ENCODE results near the gene TP53I13. TPM values are rescaled to one million over a fixed set of nuclear protein-coding genes. Genes with fewer than 3 reads are reported as not detected.

TP53I13 gene
- polyA plus RNA-seq, 2 of the 4 experiments (the other 2 are of a cell fraction): 27.5 to 57.8 TPM

DNA sequence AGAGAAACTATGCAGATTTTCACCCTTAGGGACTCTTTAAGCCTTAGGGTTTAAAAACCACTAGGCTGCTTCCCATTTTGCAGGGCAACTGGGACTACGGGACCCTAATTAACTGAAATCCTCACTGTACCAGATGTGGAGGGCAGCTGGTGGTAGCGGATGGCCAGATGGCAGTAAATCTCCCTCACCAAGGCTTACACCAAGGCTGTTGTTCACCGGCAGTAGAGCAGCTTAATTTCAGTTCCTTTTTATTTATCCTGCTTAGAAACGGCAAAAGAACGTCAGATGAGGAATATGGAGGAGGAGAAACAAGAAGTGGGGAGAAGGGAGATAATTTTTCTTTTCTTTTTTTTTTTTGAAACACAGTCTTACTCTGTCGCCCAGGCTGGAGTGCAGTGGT lies 8.2 kb upstream of the TP53I13 start:
- 94% methylated on average over 6 of the region's 6 CpGs for WGBS (ENCODE audit: missing lambda C conversion rate)
- FAIRE-seq: no peak
- ChIA-PET CTCF (interaction anchor here (1.4 to 22.8 kb wide), 4 partner anchors 21 to 190 kb away, joined by 6 to 383 read pairs (median 11); no protein-coding TSS in a partner anchor), POLR2A (no interaction called here)
- H3K27ac ChIP-seq: no peak overlapping the region
- DNase-seq (ENCODE audit: low read depth in 1 of 2, low spot score in 1 of 2): no peak
- no peak for TF ChIP-seq SREBF2 (IDR thresholded peaks at IDR 0.05)
- TF ChIP-seq, protein P1, sequence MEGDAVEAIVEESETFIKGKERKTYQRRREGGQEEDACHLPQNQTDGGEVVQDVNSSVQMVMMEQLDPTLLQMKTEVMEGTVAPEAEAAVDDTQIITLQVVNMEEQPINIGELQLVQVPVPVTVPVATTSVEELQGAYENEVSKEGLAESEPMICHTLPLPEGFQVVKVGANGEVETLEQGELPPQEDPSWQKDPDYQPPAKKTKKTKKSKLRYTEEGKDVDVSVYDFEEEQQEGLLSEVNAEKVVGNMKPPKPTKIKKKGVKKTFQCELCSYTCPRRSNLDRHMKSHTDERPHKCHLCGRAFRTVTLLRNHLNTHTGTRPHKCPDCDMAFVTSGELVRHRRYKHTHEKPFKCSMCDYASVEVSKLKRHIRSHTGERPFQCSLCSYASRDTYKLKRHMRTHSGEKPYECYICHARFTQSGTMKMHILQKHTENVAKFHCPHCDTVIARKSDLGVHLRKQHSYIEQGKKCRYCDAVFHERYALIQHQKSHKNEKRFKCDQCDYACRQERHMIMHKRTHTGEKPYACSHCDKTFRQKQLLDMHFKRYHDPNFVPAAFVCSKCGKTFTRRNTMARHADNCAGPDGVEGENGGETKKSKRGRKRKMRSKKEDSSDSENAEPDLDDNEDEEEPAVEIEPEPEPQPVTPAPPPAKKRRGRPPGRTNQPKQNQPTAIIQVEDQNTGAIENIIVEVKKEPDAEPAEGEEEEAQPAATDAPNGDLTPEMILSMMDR (IDR thresholded peaks at IDR 0.05): no peak
- no peak for TF ChIP-seq HDAC2 (IDR thresholded peaks at IDR 0.05)
- no peak for TF ChIP-seq HOXA7 (CRISPR knock-in tag; IDR thresholded peaks at IDR 0.05)
- TF ChIP-seq, protein P2, sequence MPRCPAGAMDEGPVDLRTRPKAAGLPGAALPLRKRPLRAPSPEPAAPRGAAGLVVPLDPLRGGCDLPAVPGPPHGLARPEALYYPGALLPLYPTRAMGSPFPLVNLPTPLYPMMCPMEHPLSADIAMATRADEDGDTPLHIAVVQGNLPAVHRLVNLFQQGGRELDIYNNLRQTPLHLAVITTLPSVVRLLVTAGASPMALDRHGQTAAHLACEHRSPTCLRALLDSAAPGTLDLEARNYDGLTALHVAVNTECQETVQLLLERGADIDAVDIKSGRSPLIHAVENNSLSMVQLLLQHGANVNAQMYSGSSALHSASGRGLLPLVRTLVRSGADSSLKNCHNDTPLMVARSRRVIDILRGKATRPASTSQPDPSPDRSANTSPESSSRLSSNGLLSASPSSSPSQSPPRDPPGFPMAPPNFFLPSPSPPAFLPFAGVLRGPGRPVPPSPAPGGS (IDR thresholded peaks at IDR 0.05): no peak
- no peak for TF ChIP-seq GATA3 (IDR thresholded peaks at IDR 0.05; ENCODE audit: borderline replicate concordance)
- TF ChIP-seq MAFK (IDR thresholded peaks at IDR 0.05; ENCODE audit: partially characterized antibody): no peak
- no peak for TF ChIP-seq EHMT2 (IDR thresholded peaks at IDR 0.05; ENCODE audit: low read depth)
- TF ChIP-seq RFX5 (IDR thresholded peaks at IDR 0.05): no peak
- TF ChIP-seq KDM1A (IDR thresholded peaks at IDR 0.05; ENCODE audit: low read depth): no peak
- no peak for TF ChIP-seq PHF8 (IDR thresholded peaks at IDR 0.05; ENCODE audit: borderline replicate concordance, low read depth)
- TF ChIP-seq, protein P3, sequence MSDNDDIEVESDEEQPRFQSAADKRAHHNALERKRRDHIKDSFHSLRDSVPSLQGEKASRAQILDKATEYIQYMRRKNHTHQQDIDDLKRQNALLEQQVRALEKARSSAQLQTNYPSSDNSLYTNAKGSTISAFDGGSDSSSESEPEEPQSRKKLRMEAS (IDR thresholded peaks at IDR 0.05): no peak
- TF ChIP-seq CBX8 (IDR thresholded peaks at IDR 0.05): no peak
- TF ChIP-seq, protein P4, sequence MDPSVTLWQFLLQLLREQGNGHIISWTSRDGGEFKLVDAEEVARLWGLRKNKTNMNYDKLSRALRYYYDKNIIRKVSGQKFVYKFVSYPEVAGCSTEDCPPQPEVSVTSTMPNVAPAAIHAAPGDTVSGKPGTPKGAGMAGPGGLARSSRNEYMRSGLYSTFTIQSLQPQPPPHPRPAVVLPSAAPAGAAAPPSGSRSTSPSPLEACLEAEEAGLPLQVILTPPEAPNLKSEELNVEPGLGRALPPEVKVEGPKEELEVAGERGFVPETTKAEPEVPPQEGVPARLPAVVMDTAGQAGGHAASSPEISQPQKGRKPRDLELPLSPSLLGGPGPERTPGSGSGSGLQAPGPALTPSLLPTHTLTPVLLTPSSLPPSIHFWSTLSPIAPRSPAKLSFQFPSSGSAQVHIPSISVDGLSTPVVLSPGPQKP (IDR thresholded peaks at IDR 0.05; ENCODE audit: low read depth, low read length): no peak
- H3K4me2 ChIP-seq: no peak overlapping the region
- H3K4me1 ChIP-seq: peaks cover 37% of the 10 kb centered on the region
- ATAC-seq: no peak
- H3K9me3 ChIP-seq: no peaks in the 10 kb centered on the region
- no peak overlapping the region for H3K4me3 ChIP-seq

DNA sequence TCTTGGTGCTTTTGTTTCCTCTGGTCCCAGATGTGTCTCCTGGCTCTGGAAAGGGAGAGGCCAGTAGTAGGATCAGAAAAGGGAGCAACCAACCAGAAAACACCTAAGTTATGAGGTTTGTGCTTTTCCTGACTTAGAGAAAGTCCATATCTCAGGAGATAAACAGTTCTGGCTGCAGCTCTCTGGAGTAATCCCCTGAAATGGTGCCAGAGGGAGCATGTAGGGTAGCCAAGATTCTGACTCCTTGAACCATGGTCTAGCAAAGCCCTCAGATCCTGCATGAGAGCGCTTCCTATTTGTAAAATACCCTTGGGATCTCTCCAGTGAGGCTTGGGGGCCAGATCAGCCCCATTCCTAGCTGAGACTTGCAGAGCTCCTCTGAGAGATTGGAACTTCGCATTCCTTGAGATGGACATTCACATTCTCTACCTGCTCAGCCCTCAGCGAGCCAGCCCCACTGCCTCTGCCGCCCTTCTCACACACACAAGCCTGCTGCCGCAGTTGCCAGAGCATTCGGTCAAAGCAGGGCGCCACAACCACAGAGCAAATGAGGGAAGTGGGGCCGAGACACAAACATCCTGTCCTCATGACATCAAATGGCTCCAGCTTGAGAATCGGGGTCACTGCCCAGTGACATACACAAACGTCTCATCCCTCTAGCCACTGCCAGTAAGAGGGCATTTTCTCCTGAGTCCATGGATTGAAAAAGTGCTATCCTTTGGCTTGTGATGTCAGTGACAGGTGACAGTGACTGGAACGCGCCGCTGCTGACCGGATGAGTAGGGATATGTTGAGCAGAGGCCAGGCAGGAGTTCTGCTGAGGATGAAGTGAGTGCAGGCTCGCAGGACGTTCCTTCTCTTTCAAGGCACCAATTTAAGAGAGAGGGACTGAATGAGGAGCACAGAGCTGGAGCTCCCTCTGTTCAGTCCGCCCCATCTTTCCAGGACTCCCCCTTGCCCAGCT lies 6.7 kb upstream of the TP53I13 start:
- Histone ChIP-seq H3K4me3 (no peak overlapping the region), H3K9me3 (no peaks in the 10 kb centered on the region), H3K27ac (no peak overlapping the region), H3K4me2 (no peak overlapping the region), H3K4me1 (peaks cover 25% of the 10 kb centered on the region)
- CTCF ChIA-PET: interaction anchor here (1.4 to 24.0 kb wide), 6 partner anchors 19 to 191 kb away, joined by 4 to 474 read pairs (median 56); partner anchors contain the start of gene ANKRD13B
- FAIRE-seq (no peak), DNase-seq (ENCODE audit: low read depth in 1 of 2, low spot score in 1 of 2) (no peak), ATAC-seq (no peak)
- TF ChIP-seq, protein P5, sequence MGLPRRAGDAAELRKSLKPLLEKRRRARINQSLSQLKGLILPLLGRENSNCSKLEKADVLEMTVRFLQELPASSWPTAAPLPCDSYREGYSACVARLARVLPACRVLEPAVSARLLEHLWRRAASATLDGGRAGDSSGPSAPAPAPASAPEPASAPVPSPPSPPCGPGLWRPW (IDR thresholded peaks at IDR 0.05): no peak
- no peak for TF ChIP-seq MYC (IDR thresholded peaks at IDR 0.05; ENCODE audit: borderline replicate concordance, low read length)
- no peak for TF ChIP-seq RNF2 (IDR thresholded peaks at IDR 0.05; ENCODE audit: borderline replicate concordance, low read depth)
- TF ChIP-seq, protein P3 (IDR thresholded peaks at IDR 0.05): no peak
- TF ChIP-seq CHD4 (IDR thresholded peaks at IDR 0.05; ENCODE audit: borderline replicate concordance): no peak
- TF ChIP-seq RARB (CRISPR knock-in tag; IDR thresholded peaks at IDR 0.05): no peak
- no peak for TF ChIP-seq TFCP2L1 (CRISPR knock-in tag; IDR thresholded peaks at IDR 0.05)
- no peak for TF ChIP-seq RCOR1 (IDR thresholded peaks at IDR 0.05; ENCODE audit: low read depth, low read length)
- TF ChIP-seq FOSB (CRISPR knock-in tag; IDR thresholded peaks at IDR 0.05): no peak
- no peak for TF ChIP-seq GATA3 (IDR thresholded peaks at IDR 0.05; ENCODE audit: borderline replicate concordance)
- no peak for TF ChIP-seq EHF (CRISPR knock-in tag; IDR thresholded peaks at IDR 0.05)
- TF ChIP-seq KDM1A (IDR thresholded peaks at IDR 0.05; ENCODE audit: low read depth): no peak
- POLR2A ChIA-PET: no interaction called here
- 91% methylated on average over 17 of the region's 17 CpGs for WGBS (ENCODE audit: missing lambda C conversion rate)

All from A549 (cell line).